Adipocyte (in vitro differentiated cells): ENCODE measurements around the gene ESYT1.
"Not testable (repeated sequence)": the region's sequence is repeated elsewhere in the genome, so short reads cannot be mapped to it uniquely, and the experiment has no call there.

ENCODE experiments used
- DNase-seq: peaks from one replicate; pipeline ENCODE4 v3.0.0-alpha.2; 2015; ENCODE audit warnings: low read depth
- H3K27me3 ChIP-seq: replicated peaks from 2 replicates; pipeline ENCODE4 v1.7.0; 2013; ENCODE audit warnings: mild to moderate bottlenecking, low read length, moderate library complexity; ENCODE audit not compliant: control insufficient read depth, insufficient read depth
- H3K36me3 ChIP-seq: 2 replicates; pipeline ENCODE4 v1.7.0; 2013; ENCODE audit warnings: low read length, mild to moderate bottlenecking, moderate library complexity; ENCODE audit not compliant: control insufficient read depth, insufficient read depth, severe bottlenecking
- H3K4me1 ChIP-seq: 2 replicates; pipeline ENCODE4 v1.7.0; 2013; ENCODE audit warnings: mild to moderate bottlenecking, low read length, moderate library complexity; ENCODE audit not compliant: control insufficient read depth, insufficient read depth
- H3K4me3 ChIP-seq: 2 replicates; pipeline ENCODE4 v1.7.0; 2013; ENCODE audit warnings: mild to moderate bottlenecking, low read length, moderate library complexity
- H3K9ac ChIP-seq: 2 replicates; pipeline ENCODE4 v1.7.0; 2013; ENCODE audit warnings: mild to moderate bottlenecking, low read length, moderate library complexity
- H3K9me3 ChIP-seq: 2 replicates; pipeline ENCODE4 v1.7.0; 2013; ENCODE audit warnings: mild to moderate bottlenecking, low read length, moderate library complexity; ENCODE audit not compliant: control insufficient read depth

The ESYT1 gene

DNA sequence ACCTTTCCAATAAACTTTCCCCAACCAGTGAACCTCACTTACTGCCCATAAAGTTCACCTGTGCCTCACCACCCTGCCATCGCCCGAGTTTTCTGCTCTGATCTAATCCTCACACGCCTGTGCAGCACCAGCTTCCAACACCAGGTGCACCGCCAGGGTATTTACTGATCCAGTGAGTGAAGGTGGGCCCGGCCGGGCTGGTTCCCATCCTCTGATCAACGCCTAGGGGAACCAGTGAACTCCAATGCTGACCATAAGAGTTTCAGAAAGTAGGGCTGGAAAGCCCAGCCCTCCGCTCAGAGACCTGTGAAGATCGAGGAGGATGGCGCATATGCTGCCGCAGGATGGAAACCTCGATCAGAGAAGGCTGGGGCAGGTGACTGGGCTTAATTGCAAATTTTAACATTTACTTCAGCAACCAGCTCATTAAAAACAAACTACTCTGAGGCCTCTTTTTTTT, 23.6 kb downstream of the ESYT1 start:
- peak; percentile 29 for DNase-seq
- Histone ChIP-seq H3K4me3 (peak overlapping the region; percentile 92), H3K27me3 (no peaks in the 10 kb centered on the region), H3K4me1 (peaks cover 42% of the 10 kb centered on the region), H3K36me3 (no peaks in the 10 kb centered on the region), H3K9me3 (no peaks in the 10 kb centered on the region), H3K9ac (peak overlapping the region; percentile 95)

DNA sequence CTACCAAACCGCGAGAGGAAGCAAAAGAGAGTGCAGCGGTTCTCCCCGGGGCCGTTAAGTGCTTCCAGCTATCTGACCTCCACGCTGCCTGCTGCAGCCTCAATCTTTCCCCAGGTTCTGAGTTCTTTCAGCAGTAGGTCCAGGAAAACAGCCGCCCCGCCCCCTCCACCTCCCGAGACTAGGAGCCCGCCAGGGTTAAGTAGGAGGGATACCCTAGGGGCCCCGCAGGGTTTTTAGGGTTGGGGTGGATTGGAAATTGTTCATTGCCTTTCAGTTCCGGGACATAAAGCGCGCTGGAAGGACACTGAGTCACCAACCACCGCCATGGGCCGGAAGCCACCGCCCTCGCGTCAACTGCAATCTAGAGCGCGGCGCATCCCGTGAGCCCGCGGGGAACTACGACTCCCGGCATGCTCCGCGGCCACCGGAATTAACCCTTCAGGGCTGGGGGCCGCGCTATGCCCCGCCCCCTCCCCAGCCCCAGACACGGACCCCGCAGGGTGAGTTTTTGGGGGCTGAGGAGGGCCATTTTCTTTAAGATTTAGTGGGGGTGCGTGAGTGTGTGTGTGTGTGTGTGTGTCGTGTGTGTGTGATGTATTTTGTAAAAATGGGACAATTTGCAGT, 24.2 kb downstream of the ESYT1 start, which contains the start of gene MYL6B:
MYL6B (plus strand) TSS at position 456 of the 624 bp plus-strand sequence. CDS start 1,332 bp downstream, outside the sequence.
- no peaks in the 10 kb centered on the region for H3K36me3 ChIP-seq
- peak; percentile 98 for DNase-seq

DNA sequence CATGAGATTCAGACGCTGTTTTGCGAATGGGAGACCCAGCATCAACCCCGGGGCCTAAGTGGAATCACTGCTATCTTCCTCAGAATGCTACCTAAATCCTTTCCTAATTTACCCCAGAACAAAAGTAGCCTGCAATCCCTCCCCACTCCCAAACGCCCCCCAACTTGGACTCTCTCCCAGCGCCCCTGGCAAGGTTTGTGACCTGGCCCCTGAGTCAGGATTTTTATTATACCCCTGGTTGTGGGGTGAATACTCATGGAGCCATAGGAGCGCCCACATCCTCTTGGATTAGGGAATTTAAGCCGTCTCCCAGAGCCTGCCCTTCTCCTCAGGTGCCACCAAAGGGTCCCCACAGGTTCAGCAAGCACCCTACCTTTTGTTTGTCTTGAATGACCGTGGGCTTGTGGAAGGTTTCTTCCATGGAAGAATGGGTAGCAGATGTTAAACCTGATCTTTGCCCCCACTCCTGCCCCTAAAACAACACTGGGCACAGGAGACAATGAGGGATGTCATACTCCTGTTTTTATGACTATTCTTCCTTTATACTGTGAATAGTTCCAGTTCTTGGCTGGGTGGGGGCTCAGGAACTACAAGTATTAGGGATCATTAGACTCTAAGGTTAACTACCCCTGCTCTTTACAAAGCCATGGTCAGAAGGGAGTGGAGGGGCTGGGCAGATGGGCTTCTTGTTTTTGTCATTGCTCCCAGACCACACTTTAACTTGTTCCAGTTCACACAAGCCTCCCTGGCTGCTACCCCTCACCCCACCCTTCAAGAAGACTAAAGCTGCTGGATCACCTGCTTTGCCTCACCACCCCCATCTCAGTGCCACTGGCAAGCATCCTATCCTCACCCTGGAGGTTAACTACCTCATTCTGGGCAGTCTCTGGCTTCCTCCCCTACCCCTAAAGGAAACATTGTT, 24.9 kb downstream of the ESYT1 start:
- Histone ChIP-seq H3K4me3 (peak overlapping the region; percentile 92), H3K9me3 (no peaks in the 10 kb centered on the region), H3K4me1 (peaks cover 37% of the 10 kb centered on the region), H3K36me3 (no peaks in the 10 kb centered on the region), H3K9ac (peak overlapping the region; percentile 95), H3K27me3 (no peaks in the 10 kb centered on the region)
- no peak for DNase-seq

More for the DNA sequence above, 24.2 kb downstream of the ESYT1 start, which contains the start of gene MYL6B:
- no peaks in the 10 kb centered on the region for H3K9me3 ChIP-seq
- H3K27me3 ChIP-seq, result no peaks in the 10 kb centered on the region
- H3K9ac ChIP-seq, result peak within 1 kb of the TSS; percentile 95
- peak within 1 kb of the TSS; percentile 92 for H3K4me3 ChIP-seq
- peaks cover 38% of the 10 kb centered on the region for H3K4me1 ChIP-seq

- Histone ChIP-seq H3K4me1 (peaks cover 30% of the 10 kb centered on the region), H3K27me3 (no peaks in the 10 kb centered on the region), H3K9ac (peak overlapping the region; percentile 95), H3K36me3 (no peaks in the 10 kb centered on the region), H3K4me3 (peak overlapping the region; percentile 92), H3K9me3 (no peaks in the 10 kb centered on the region)
- no peak for DNase-seq
Measured at GRCh38 chr12:56153678-56154065, 25.6 kb downstream of the ESYT1 start.

GRCh38 chr12:56154246-56154771, 26.2 kb downstream of the ESYT1 start:
- H3K9ac ChIP-seq, result no peak overlapping the region
- H3K36me3 ChIP-seq, result peaks cover under 1% of the 10 kb centered on the region
- no peaks in the 10 kb centered on the region for H3K27me3 ChIP-seq
- no peak for DNase-seq
- H3K9me3 ChIP-seq, result no peaks in the 10 kb centered on the region
- no peak overlapping the region for H3K4me3 ChIP-seq
- H3K4me1 ChIP-seq, result peaks cover 30% of the 10 kb centered on the region

GRCh38 chr12:56154818-56155217, 26.8 kb downstream of the ESYT1 start:
- Histone ChIP-seq H3K4me1 (peaks cover 33% of the 10 kb centered on the region), H3K9me3 (no peaks in the 10 kb centered on the region), H3K9ac (no peak overlapping the region), H3K4me3 (no peak overlapping the region), H3K36me3 (peaks cover 6% of the 10 kb centered on the region), H3K27me3 (no peaks in the 10 kb centered on the region)
- DNase-seq, result no peak

DNA sequence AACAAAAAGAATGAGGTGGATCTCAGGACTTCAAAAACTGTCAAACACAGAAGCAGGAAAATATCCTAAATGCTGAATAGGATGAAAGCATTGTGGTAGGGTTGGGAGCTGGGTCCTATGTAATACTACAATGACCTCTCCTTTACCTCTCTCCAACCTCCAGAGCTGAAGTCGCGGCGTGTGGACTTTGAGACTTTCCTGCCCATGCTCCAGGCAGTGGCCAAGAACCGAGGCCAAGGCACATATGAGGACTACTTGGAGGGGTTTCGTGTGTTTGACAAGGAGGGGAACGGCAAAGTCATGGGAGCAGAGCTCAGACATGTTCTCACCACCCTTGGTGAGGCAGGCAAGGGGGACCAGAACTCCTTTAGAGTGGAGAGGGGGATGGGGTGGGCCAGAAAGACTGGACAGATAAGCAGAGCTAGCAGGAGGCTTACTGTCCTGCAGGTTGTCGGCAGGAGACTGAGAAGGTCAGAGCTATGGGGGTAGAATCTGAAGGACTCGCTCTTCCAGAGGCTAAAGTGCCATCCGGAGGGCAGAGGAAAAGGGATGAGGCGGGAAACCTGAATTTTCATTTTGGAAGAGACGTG, 27.3 kb downstream of the ESYT1 start:
- peaks cover 11% of the 10 kb centered on the region for H3K36me3 ChIP-seq
- no peak overlapping the region for H3K9ac ChIP-seq
- H3K4me3 ChIP-seq, result no peak overlapping the region
- H3K4me1 ChIP-seq, result peaks cover 38% of the 10 kb centered on the region
- H3K27me3 ChIP-seq, result no peaks in the 10 kb centered on the region
- H3K9me3 ChIP-seq, result no peaks in the 10 kb centered on the region
- no peak for DNase-seq

DNA sequence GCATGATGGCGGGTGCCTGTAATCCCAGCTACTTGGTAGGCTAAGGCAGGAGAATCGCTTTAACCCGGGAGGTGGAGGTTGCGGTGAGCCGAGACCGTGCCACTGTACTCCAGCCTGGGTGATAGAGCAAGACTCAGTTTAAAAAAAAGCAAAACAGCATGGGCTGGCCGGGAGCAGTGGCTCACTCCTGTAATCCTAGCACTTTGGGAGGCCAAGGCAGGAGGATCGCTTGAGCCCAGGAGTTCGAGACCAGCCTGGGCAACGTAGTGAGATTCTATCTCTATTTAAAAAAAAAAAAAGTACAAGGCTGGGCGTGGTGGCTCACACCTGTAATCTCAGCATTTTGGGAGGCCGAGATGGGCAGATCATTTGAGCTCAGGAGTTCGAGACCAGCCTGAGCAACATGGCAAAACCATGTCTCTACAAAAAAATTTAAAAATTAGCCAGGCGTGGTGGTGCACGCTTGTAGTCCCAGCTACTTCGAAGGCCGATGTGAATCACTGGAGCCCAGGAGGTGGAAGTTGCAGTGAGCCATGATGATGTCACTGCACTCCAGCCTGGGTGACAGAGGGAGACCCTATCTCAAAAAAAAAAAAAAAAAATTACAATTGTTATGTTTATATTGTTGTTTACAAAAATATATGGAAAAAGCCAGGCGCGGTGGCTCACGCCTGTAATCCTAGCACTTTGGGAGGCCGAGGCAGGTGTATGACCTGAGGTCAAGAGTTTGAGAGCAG, 28.6 kb downstream of the ESYT1 start:
- H3K9me3 ChIP-seq, H3K27me3 ChIP-seq, DNase-seq: not testable (repeated sequence)
- H3K4me1 ChIP-seq, result peaks cover 40% of the 10 kb centered on the region
- H3K4me3 ChIP-seq, result peak overlapping the region; percentile 81
- H3K36me3 ChIP-seq, result peaks cover 24% of the 10 kb centered on the region
- peak overlapping the region; percentile 86 for H3K9ac ChIP-seq

GRCh38 chr12:56157201-56158028, 29.3 kb downstream of the ESYT1 start:
- Histone ChIP-seq H3K4me1 (peaks cover 40% of the 10 kb centered on the region), H3K9me3 (no peaks in the 10 kb centered on the region), H3K27me3 (no peaks in the 10 kb centered on the region), H3K36me3 (peaks cover 32% of the 10 kb centered on the region), H3K4me3 (peak overlapping the region; percentile 81), H3K9ac (peak overlapping the region; percentile 86)
- DNase-seq, result peak; percentile 92
